H1 (cell line): ENCODE results near the gene CLDN16. TPM values are rescaled to one million over a fixed set of nuclear protein-coding genes. Genes with fewer than 3 reads are reported as not detected.

ENCODE experiments used
- CTCF ChIA-PET: fragments of 300-600 bp; sonication (Branson Sonifier 250); formaldehyde crosslinking; loops from one replicate; lab custom pipeline; 2021; ENCODE audit not compliant: partially characterized antibody; lab: Charles Lee
- POLR2A ChIA-PET: fragments of 300-600 bp; sonication (Branson Sonifier 250); formaldehyde crosslinking; loops from one replicate; lab custom pipeline; 2021; ENCODE audit warnings: inconsistent platforms; ENCODE audit not compliant: partially characterized antibody; lab: Charles Lee
- DNase-seq, 2 experiments: peaks; one replicate each; pipeline versions ENCODE4 v3.0.0 to v3.0.0-alpha.2; 2010 to 2022; ENCODE audit warnings: low spot score in 2 of 2, low read depth in 1 of 2, mixed read lengths in 1 of 2
- FAIRE-seq: peaks from 2 replicates; lab custom pipeline; 2011; peaks lifted over from hg19 to GRCh38; lab: Jason Lieb, UNC
- H2AFZ ChIP-seq: 2 replicates; pipeline ENCODE4 v1.8.1; 2012; ENCODE audit warnings: low read length, inconsistent platforms
- H2AK5ac ChIP-seq: 2 replicates; pipeline ENCODE4 v1.6.1; 2013; ENCODE audit warnings: low read depth, low read length
- H2BK120ac ChIP-seq: replicated peaks from 2 replicates; pipeline ENCODE3; 2013; ENCODE audit warnings: low read depth, low read length, inconsistent platforms
- H2BK12ac ChIP-seq: 2 replicates; pipeline ENCODE4 v1.6.1; 2013; ENCODE audit warnings: low read depth, low read length
- H2BK15ac ChIP-seq: 2 replicates; pipeline ENCODE4 v1.6.1; 2013; ENCODE audit warnings: low read length
- H2BK20ac ChIP-seq: 2 replicates; pipeline ENCODE4 v1.6.1; 2013; ENCODE audit warnings: low read length
- H2BK5ac ChIP-seq: 2 replicates; pipeline ENCODE4 v1.6.1; 2013; ENCODE audit warnings: low read depth, low read length
- H3K14ac ChIP-seq: 2 replicates; pipeline ENCODE4 v1.6.1; 2013; ENCODE audit warnings: inconsistent platforms; ENCODE audit not compliant: insufficient read length
- H3K18ac ChIP-seq: 2 replicates; pipeline ENCODE4 v1.6.1; 2013; ENCODE audit warnings: low read length; ENCODE audit errors: extremely low read depth
- H3K23ac ChIP-seq: 2 replicates; pipeline ENCODE4 v1.6.1; 2013; ENCODE audit warnings: inconsistent platforms; ENCODE audit not compliant: insufficient read length
- H3K23me2 ChIP-seq: 2 replicates; pipeline ENCODE4 v1.6.1; 2013; ENCODE audit warnings: low read depth, low read length
- H3K27ac ChIP-seq: 2 replicates; pipeline ENCODE4 v1.6.1; 2011; ENCODE audit warnings: low read depth, low read length, inconsistent platforms
- H3K27me3 ChIP-seq, 4 experiments: replicated peaks in 1 of 4; 1 replicate in 1 of 4; 2 replicates in 3 of 4; pipeline versions ENCODE4 v1.6.1 to v1.8.1; 2011 to 2013; ENCODE audit warnings: low read length in 3 of 4, mild to moderate bottlenecking in 3 of 4, inconsistent platforms in 2 of 4, mixed read lengths in 2 of 4, moderate library complexity in 1 of 4; ENCODE audit not compliant: control insufficient read depth in 3 of 4, insufficient read depth in 3 of 4; ENCODE audit errors: extremely low read depth in 1 of 4
- H3K36me3 ChIP-seq, 4 experiments: 2 replicates each; pipeline versions ENCODE4 v1.6.1 to v1.8.1; 2011 to 2013; ENCODE audit warnings: mild to moderate bottlenecking in 4 of 4, low read length in 3 of 4, moderate library complexity in 2 of 4, control low read depth in 1 of 4, inconsistent platforms in 1 of 4; ENCODE audit not compliant: insufficient read depth in 4 of 4, control insufficient read depth in 2 of 4
- H3K4ac ChIP-seq: replicated peaks from 2 replicates; pipeline ENCODE3; 2013; ENCODE audit warnings: low read length, low read depth, mixed read lengths, inconsistent platforms; ENCODE audit not compliant: insufficient read length
- H3K4me1 ChIP-seq, 4 experiments: replicated peaks in 1 of 4; 1 replicate in 1 of 4; 2 replicates in 3 of 4; pipeline versions ENCODE4 v1.6.1 to v1.8.1; 2011 to 2013; ENCODE audit warnings: low read length in 3 of 4, inconsistent platforms in 2 of 4, mixed read lengths in 1 of 4; ENCODE audit not compliant: insufficient read depth in 4 of 4, control insufficient read depth in 3 of 4
- H3K4me2 ChIP-seq, 2 experiments: 2 replicates each; pipeline versions ENCODE4 v1.6.1 to v1.8.1; 2011 to 2013; ENCODE audit warnings: low read depth in 2 of 2, low read length in 2 of 2, control low read depth in 1 of 2, inconsistent platforms in 1 of 2, mild to moderate bottlenecking in 1 of 2; ENCODE audit not compliant: insufficient read depth in 1 of 2
- H3K4me3 ChIP-seq, 4 experiments: fragments of 200-600, 300-600 bp in 1 of 4; sonication (generic), shearing (Covaris generic), sonication (Bioruptor Twin) in 1 of 4; 2 replicates each; pipeline versions ENCODE4 v1.5.1 to v1.8.1; 2011 to 2016; ENCODE audit warnings: low read length in 4 of 4, low read depth in 3 of 4, control low read depth in 2 of 4, inconsistent platforms in 2 of 4, mild to moderate bottlenecking in 2 of 4, mixed read lengths in 1 of 4, moderate library complexity in 1 of 4; ENCODE audit not compliant: insufficient read depth in 2 of 4; ENCODE audit errors: extremely low read depth in 1 of 4
- H3K56ac ChIP-seq: replicated peaks from 2 replicates; pipeline ENCODE3; 2013; ENCODE audit warnings: low read depth, mild to moderate bottlenecking, mixed read lengths, low read length, inconsistent platforms; ENCODE audit not compliant: insufficient read length
- H3K79me1 ChIP-seq: 2 replicates; pipeline ENCODE4 v1.6.1; 2013; ENCODE audit warnings: low read depth, low read length, control low read depth
- H3K79me2 ChIP-seq, 2 experiments: 2 replicates each; pipeline versions ENCODE4 v1.6.1 to v1.8.1; 2012 to 2013; ENCODE audit warnings: low read length in 2 of 2, mild to moderate bottlenecking in 2 of 2, inconsistent platforms in 1 of 2; ENCODE audit not compliant: insufficient read depth in 2 of 2, control insufficient read depth in 1 of 2
- H3K9ac ChIP-seq, 4 experiments: replicated peaks in 1 of 4; 1 replicate in 1 of 4; 2 replicates in 3 of 4; pipeline versions ENCODE4 v1.6.1 to v1.8.1; 2011 to 2013; ENCODE audit warnings: low read depth in 3 of 4, low read length in 3 of 4, control low read depth in 2 of 4, mild to moderate bottlenecking in 2 of 4, moderate library complexity in 2 of 4, inconsistent platforms in 1 of 4; ENCODE audit errors: extremely low read depth in 1 of 4
- H3K9me3 ChIP-seq, 2 experiments: 2 replicates each; pipeline versions ENCODE4 v1.6.1 to v1.8.1; 2012 to 2013; ENCODE audit warnings: mild to moderate bottlenecking in 2 of 2, moderate library complexity in 2 of 2, control low read depth in 1 of 2, inconsistent platforms in 1 of 2, low read depth in 1 of 2, low read length in 1 of 2, mixed read lengths in 1 of 2; ENCODE audit not compliant: insufficient read depth in 2 of 2
- H4K20me1 ChIP-seq, 2 experiments: replicated peaks in 1 of 2; 2 replicates each; pipeline versions ENCODE3 to v1.8.1; 2011 to 2013; ENCODE audit warnings: inconsistent platforms in 2 of 2, low read length in 2 of 2, mild to moderate bottlenecking in 1 of 2; ENCODE audit not compliant: insufficient read depth in 2 of 2, control insufficient read depth in 1 of 2
- H4K5ac ChIP-seq: 2 replicates; pipeline ENCODE4 v1.6.1; 2013; ENCODE audit warnings: low read length, low read depth, mixed read lengths, inconsistent platforms; ENCODE audit not compliant: insufficient read length
- H4K8ac ChIP-seq: 2 replicates; pipeline ENCODE4 v1.8.0; 2013; ENCODE audit warnings: mild to moderate bottlenecking, moderate library complexity, low read length, inconsistent platforms; ENCODE audit not compliant: insufficient read depth; ENCODE audit errors: extremely low read depth
- H4K91ac ChIP-seq: replicated peaks from 2 replicates; pipeline ENCODE3; 2013; ENCODE audit warnings: low read length, mixed read lengths, inconsistent platforms; ENCODE audit not compliant: insufficient read length
- BCL11A ChIP-seq, 2 experiments: IDR thresholded peaks; one replicate each; pipeline ENCODE4 v1.6.1; 2011; ENCODE audit warnings: low read depth in 2 of 2, low read length in 2 of 2, mild to moderate bottlenecking in 2 of 2
- CHD1 ChIP-seq: IDR thresholded peaks from 2 replicates; pipeline ENCODE4 v1.6.1; 2012; ENCODE audit warnings: low read depth, low read length, improper control_type of control experiment
- CTBP2 ChIP-seq: IDR thresholded peaks from 2 replicates; pipeline ENCODE4 v1.7.0; 2011; ENCODE audit warnings: borderline replicate concordance, mild to moderate bottlenecking, moderate library complexity, mixed read lengths, low read length; ENCODE audit not compliant: insufficient read depth, insufficient read length
- GTF2F1 ChIP-seq: IDR thresholded peaks from 2 replicates; pipeline ENCODE4 v1.6.1; 2012; ENCODE audit warnings: low read depth, low read length, improper control_type of control experiment, borderline replicate concordance
- JUND ChIP-seq: IDR thresholded peaks from 2 replicates; pipeline ENCODE4 v1.6.1; 2011; ENCODE audit warnings: mild to moderate bottlenecking, improper control_type of control experiment, low read length
- RNF2 ChIP-seq: fragments of 200-900, 300-1000 bp; sonication (generic); IDR thresholded peaks from 2 replicates; pipeline ENCODE4 v1.7.1; 2016; ENCODE audit warnings: borderline replicate concordance, low read depth, mild to moderate bottlenecking, antibody characterized with exemption, low read length; ENCODE audit not compliant: poor library complexity, severe bottlenecking; ENCODE audit errors: missing control alignments
- SAP30 ChIP-seq: fragments of 300-600 bp; sonication (generic); IDR thresholded peaks from 2 replicates; pipeline ENCODE4 v1.7.1; 2012; ENCODE audit warnings: low read length, moderate library complexity, mild to moderate bottlenecking, inconsistent platforms; ENCODE audit not compliant: insufficient read depth, insufficient replicate concordance
- SIN3A ChIP-seq, 2 experiments: IDR thresholded peaks in 1 of 2; conservative IDR thresholded peaks in 1 of 2; 2 replicates each; pipeline ENCODE4 v1.6.1; 2011 to 2012; ENCODE audit warnings: low read length in 2 of 2, improper control_type of control experiment in 1 of 2, low read depth in 1 of 2, mild to moderate bottlenecking in 1 of 2
- SIRT6 ChIP-seq: IDR thresholded peaks from one replicate; pipeline ENCODE4 v1.7.1; 2012; ENCODE audit warnings: low read length, inconsistent platforms
- SP2 ChIP-seq: IDR thresholded peaks from 2 replicates; pipeline ENCODE4 v1.6.1; 2012; ENCODE audit warnings: mild to moderate bottlenecking, low read length, inconsistent platforms
- SP4 ChIP-seq: IDR thresholded peaks from 2 replicates; pipeline ENCODE4 v1.6.1; 2012; ENCODE audit warnings: low read length, inconsistent platforms
- TAF7 ChIP-seq: optimal IDR thresholded peaks from 2 replicates; pipeline ENCODE3; 2011; ENCODE audit warnings: low read depth, mild to moderate bottlenecking, inconsistent platforms, low read length, moderate library complexity, borderline replicate concordance
- YY1 ChIP-seq: IDR thresholded peaks from 2 replicates; pipeline ENCODE4 v1.6.1; 2011; ENCODE audit warnings: low read depth, mild to moderate bottlenecking, low read length
- polyA plus RNA-seq, 7 experiments: library from polyadenylated mRNA; depleted of rRNA in 3 of 7; stranded (reverse) in 5 of 7; unstranded in 2 of 7; fragments of >200 nt in 5 of 7; fragments of 200-250 nt in 2 of 7; gene quantifications; 1 replicate in 5 of 7; 2 replicates in 1 of 7; 4 replicates in 1 of 7; pipeline versions ENCODE4 v1.2.1 to v1.2.3, GENCODE V29; 2011 to 2013; ENCODE audit warnings: missing spikeins in 2 of 7, mixed read lengths in 2 of 7
- total RNA-seq: library from RNA; stranded (reverse); fragmentation: NEBNext Ultra II Directional; extraction: Animal tissue kit (Norgen Biotek cat#: 25700); gene quantifications from 2 replicates; pipeline ENCODE4 v1.2.1, GENCODE V29; 2021
- TF ChIP-seq, protein P1 (sequence below): IDR thresholded peaks from 2 replicates; pipeline ENCODE4 v1.6.1; 2011; ENCODE audit warnings: low read length, improper control_type of control experiment

Gene CLDN16
- total and polyA plus RNA-seq, 2 of the 8 experiments (the other 6 are each of a cell fraction or from before 2014, with no cell fraction given): not detected

DNA sequence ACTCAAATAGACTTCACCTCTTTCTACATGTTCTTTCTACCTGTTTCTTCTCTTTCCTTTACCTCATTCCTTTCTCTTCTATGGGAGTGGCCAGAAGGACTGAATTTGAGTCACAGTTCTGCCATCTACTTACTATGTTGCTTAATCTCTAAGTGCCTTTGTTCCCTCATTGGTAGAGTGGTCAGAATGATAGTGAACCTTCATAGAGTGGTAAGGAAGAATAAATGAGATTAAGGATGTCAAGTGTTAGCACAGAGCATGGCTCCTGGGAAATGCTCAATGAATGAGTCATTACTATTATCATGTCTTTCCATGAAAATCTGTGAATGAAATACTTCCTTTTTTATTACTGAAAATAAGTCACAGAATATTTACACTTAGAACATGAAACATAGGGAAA is 44.3 kb downstream of the CLDN16 start:
- H3K56ac ChIP-seq: no peak overlapping the region
- CTCF ChIA-PET: interaction anchor here (1.3 kb wide), 1 partner anchor 11 kb away, joined by 7 read pairs; no protein-coding TSS in a partner anchor
- no peaks in the 10 kb centered on the region for H3K27me3 ChIP-seq
- no peak overlapping the region for H3K4me3 ChIP-seq
- FAIRE-seq (no peak), DNase-seq (no peak)
- H2BK15ac ChIP-seq: no peak overlapping the region
- H3K79me2 ChIP-seq: no peaks in the 10 kb centered on the region
- no peaks in the 10 kb centered on the region for H3K9me3 ChIP-seq
- no peak overlapping the region for H2BK120ac ChIP-seq
- H4K8ac ChIP-seq: no peak overlapping the region
- H4K91ac ChIP-seq: no peak overlapping the region
- H3K4ac ChIP-seq: no peak overlapping the region
- no peak overlapping the region for H2BK5ac ChIP-seq
- no peaks in the 10 kb centered on the region for H4K20me1 ChIP-seq
- H2AK5ac ChIP-seq: no peak overlapping the region
- no peak overlapping the region for H2BK20ac ChIP-seq
- no peak overlapping the region for H3K23ac ChIP-seq
- H3K79me1 ChIP-seq: no peaks in the 10 kb centered on the region
- H3K4me1 ChIP-seq: no peaks in the 10 kb centered on the region
- no peak overlapping the region for H4K5ac ChIP-seq
- H3K4me2 ChIP-seq: no peak overlapping the region
- no peak overlapping the region for H3K14ac ChIP-seq
- no peak overlapping the region for H3K9ac ChIP-seq
- H3K27ac ChIP-seq: no peak overlapping the region
- H3K36me3 ChIP-seq: no peaks in the 10 kb centered on the region
- POLR2A ChIA-PET: no interaction called here
- no peak overlapping the region for H2BK12ac ChIP-seq
- H3K23me2 ChIP-seq: no peaks in the 10 kb centered on the region
- H3K18ac ChIP-seq: no peak overlapping the region
- H2AFZ ChIP-seq: no peak overlapping the region
- no peak for TF ChIP-seq CHD1
- no peak for TF ChIP-seq SIRT6
- no peak for TF ChIP-seq CTBP2
- no peak for TF ChIP-seq SP2
- TF ChIP-seq, protein P1, sequence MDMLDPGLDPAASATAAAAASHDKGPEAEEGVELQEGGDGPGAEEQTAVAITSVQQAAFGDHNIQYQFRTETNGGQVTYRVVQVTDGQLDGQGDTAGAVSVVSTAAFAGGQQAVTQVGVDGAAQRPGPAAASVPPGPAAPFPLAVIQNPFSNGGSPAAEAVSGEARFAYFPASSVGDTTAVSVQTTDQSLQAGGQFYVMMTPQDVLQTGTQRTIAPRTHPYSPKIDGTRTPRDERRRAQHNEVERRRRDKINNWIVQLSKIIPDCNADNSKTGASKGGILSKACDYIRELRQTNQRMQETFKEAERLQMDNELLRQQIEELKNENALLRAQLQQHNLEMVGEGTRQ: no peak
- no peak for TF ChIP-seq GTF2F1
- TF ChIP-seq TAF7: no peak
- no peak for TF ChIP-seq SIN3A (conservative IDR thresholded peaks at IDR 0.05 in 1 of 2, IDR thresholded peaks at IDR 0.05 in 1 of 2; ENCODE audit: low read depth in 1 of 2, low read length in 2 of 2)
- no peak for TF ChIP-seq YY1
- no peak for TF ChIP-seq RNF2
- no peak for TF ChIP-seq SP4
- no peak for TF ChIP-seq SAP30
- TF ChIP-seq BCL11A (IDR thresholded peaks at IDR 0.05; ENCODE audit: low read depth in 2 of 2, low read length in 2 of 2): no peak
- TF ChIP-seq JUND: no peak
